Activated T-helper 17 cell treated with anti-CD3 and anti-CD28 coated beads, Interleukin-2, amount 50 U/mL, for 72 hours (primary cell): ENCODE data around the gene RPS6KA2. TPM values are rescaled to one million over a fixed set of nuclear protein-coding genes. Genes with fewer than 3 reads are reported as not detected.

Experiments
- ATAC-seq: fragments of 150-1000 bp; cut with Tn5 transposase; replicated peaks from 2 replicates; pipeline ENCODE4 v1.10.0; 2021; ENCODE audit warnings: mild to moderate bottlenecking, moderate library complexity
- H3K27ac Mint-ChIP-seq: one replicate; pipeline ENCODE4 v1.8.0; 2022; ENCODE audit warnings: mixed read lengths
- H3K27me3 Mint-ChIP-seq: one replicate; pipeline ENCODE4 v1.8.0; 2022; ENCODE audit warnings: mixed read lengths
- H3K36me3 Mint-ChIP-seq: one replicate; pipeline ENCODE4 v1.8.0; 2022; ENCODE audit warnings: low read depth, mild to moderate bottlenecking, mixed read lengths
- H3K4me1 Mint-ChIP-seq: one replicate; pipeline ENCODE4 v1.8.0; 2022; ENCODE audit warnings: mixed read lengths
- H3K4me3 Mint-ChIP-seq: one replicate; pipeline ENCODE4 v1.8.0; 2022; ENCODE audit warnings: mild to moderate bottlenecking, mixed read lengths
- H3K9me3 Mint-ChIP-seq: one replicate; pipeline ENCODE4 v1.8.0; 2022; ENCODE audit warnings: mixed read lengths
- total RNA-seq, 2 donors: library from RNA; stranded (reverse); gene quantifications; one replicate each; pipeline ENCODE4 v1.2.3, GENCODE V29; 2022

RPS6KA2 gene
- total RNA-seq, 2 donors from 2014 or later, result 1.3 to 1.5 TPM

GRCh38 chr6:166661327-166662085, 34.5 kb upstream of the RPS6KA2 start:
- H3K4me3 Mint-ChIP-seq, result no peak overlapping the region
- H3K27ac Mint-ChIP-seq, result no peak overlapping the region
- no peaks in the 10 kb centered on the region for H3K36me3 Mint-ChIP-seq
- peaks cover 7% of the 10 kb centered on the region for H3K27me3 Mint-ChIP-seq
- H3K4me1 Mint-ChIP-seq, result no peaks in the 10 kb centered on the region
- H3K9me3 Mint-ChIP-seq, result no peaks in the 10 kb centered on the region
- ATAC-seq, result no peak

GRCh38 chr6:166660157-166660688, 33.2 kb upstream of the RPS6KA2 start:
- Mint-ChIP-seq H3K4me1 (no peaks in the 10 kb centered on the region), H3K4me3 (no peak overlapping the region), H3K27ac (no peak overlapping the region), H3K9me3 (no peaks in the 10 kb centered on the region), H3K27me3 (peaks cover 7% of the 10 kb centered on the region), H3K36me3 (no peaks in the 10 kb centered on the region)
- ATAC-seq, result no peak

GRCh38 chr6:166659581-166659980, 32.5 kb upstream of the RPS6KA2 start:
- no peaks in the 10 kb centered on the region for H3K4me1 Mint-ChIP-seq
- no peaks in the 10 kb centered on the region for H3K9me3 Mint-ChIP-seq
- no peaks in the 10 kb centered on the region for H3K36me3 Mint-ChIP-seq

GRCh38 chr6:166658792-166659150, 31.7 kb upstream of the RPS6KA2 start:
- Mint-ChIP-seq H3K27me3 (peaks cover 7% of the 10 kb centered on the region), H3K9me3 (no peaks in the 10 kb centered on the region), H3K4me1 (no peaks in the 10 kb centered on the region), H3K27ac (no peak overlapping the region), H3K4me3 (no peak overlapping the region), H3K36me3 (no peaks in the 10 kb centered on the region)
- no peak for ATAC-seq

More at GRCh38 chr6:166659581-166659980, 32.5 kb upstream of the RPS6KA2 start:
- peaks cover 7% of the 10 kb centered on the region for H3K27me3 Mint-ChIP-seq
- H3K27ac Mint-ChIP-seq, result no peak overlapping the region
- H3K4me3 Mint-ChIP-seq, result no peak overlapping the region
- no peak for ATAC-seq

GRCh38 chr6:166658115-166658791, 31.2 kb upstream of the RPS6KA2 start:
- H3K4me1 Mint-ChIP-seq, result no peaks in the 10 kb centered on the region

GRCh38 chr6:166657531-166657930, 30.5 kb upstream of the RPS6KA2 start:
- Mint-ChIP-seq H3K4me1 (no peaks in the 10 kb centered on the region), H3K27ac (no peak overlapping the region), H3K9me3 (no peaks in the 10 kb centered on the region), H3K27me3 (peaks cover 7% of the 10 kb centered on the region), H3K36me3 (no peaks in the 10 kb centered on the region), H3K4me3 (no peak overlapping the region)
- no peak for ATAC-seq

More at GRCh38 chr6:166658115-166658791, 31.2 kb upstream of the RPS6KA2 start:
- no peak overlapping the region for H3K4me3 Mint-ChIP-seq
- no peaks in the 10 kb centered on the region for H3K9me3 Mint-ChIP-seq
- ATAC-seq, result no peak
- H3K36me3 Mint-ChIP-seq, result no peaks in the 10 kb centered on the region
- H3K27ac Mint-ChIP-seq, result no peak overlapping the region
- H3K27me3 Mint-ChIP-seq, result peaks cover 7% of the 10 kb centered on the region

GRCh38 chr6:166656230-166657151, 29.4 kb upstream of the RPS6KA2 start:
- Mint-ChIP-seq H3K36me3 (no peaks in the 10 kb centered on the region), H3K9me3 (no peaks in the 10 kb centered on the region), H3K4me3 (no peak overlapping the region), H3K4me1 (no peaks in the 10 kb centered on the region), H3K27ac (no peak overlapping the region), H3K27me3 (peaks cover 7% of the 10 kb centered on the region)
- no peak for ATAC-seq

GRCh38 chr6:166655713-166656229, 28.7 kb upstream of the RPS6KA2 start:
- H3K4me1 Mint-ChIP-seq, result no peaks in the 10 kb centered on the region
- no peak for ATAC-seq

GRCh38 chr6:166655251-166655650, 28.2 kb upstream of the RPS6KA2 start:
- ATAC-seq, result no peak
- no peaks in the 10 kb centered on the region for H3K36me3 Mint-ChIP-seq
- no peak overlapping the region for H3K27ac Mint-ChIP-seq
- H3K27me3 Mint-ChIP-seq, result peaks cover 6% of the 10 kb centered on the region
- H3K9me3 Mint-ChIP-seq, result no peaks in the 10 kb centered on the region
- no peak overlapping the region for H3K4me3 Mint-ChIP-seq
- no peaks in the 10 kb centered on the region for H3K4me1 Mint-ChIP-seq

More at GRCh38 chr6:166655713-166656229, 28.7 kb upstream of the RPS6KA2 start:
- H3K4me3 Mint-ChIP-seq, result no peak overlapping the region
- H3K27ac Mint-ChIP-seq, result no peak overlapping the region
- H3K9me3 Mint-ChIP-seq, result no peaks in the 10 kb centered on the region
- H3K36me3 Mint-ChIP-seq, result no peaks in the 10 kb centered on the region
- H3K27me3 Mint-ChIP-seq, result peaks cover 7% of the 10 kb centered on the region

GRCh38 chr6:166654573-166654972, 27.5 kb upstream of the RPS6KA2 start:
- Mint-ChIP-seq H3K27ac (no peak overlapping the region), H3K4me3 (no peak overlapping the region), H3K4me1 (no peaks in the 10 kb centered on the region), H3K9me3 (no peaks in the 10 kb centered on the region), H3K27me3 (peaks cover 3% of the 10 kb centered on the region), H3K36me3 (no peaks in the 10 kb centered on the region)
- ATAC-seq, result no peak

- no peaks in the 10 kb centered on the region for H3K36me3 Mint-ChIP-seq
These were observed 26.5 kb upstream of the RPS6KA2 start for GRCh38 chr6:166653639-166653941.

GRCh38 chr6:166650824-166651807, 24.1 kb upstream of the RPS6KA2 start:
- H3K9me3 Mint-ChIP-seq, result no peaks in the 10 kb centered on the region
- H3K4me3 Mint-ChIP-seq, result no peak overlapping the region

More at GRCh38 chr6:166653639-166653941, 26.5 kb upstream of the RPS6KA2 start:
- Mint-ChIP-seq H3K27ac (no peak overlapping the region), H3K27me3 (peaks cover 3% of the 10 kb centered on the region), H3K4me1 (no peaks in the 10 kb centered on the region), H3K4me3 (no peak overlapping the region), H3K9me3 (no peaks in the 10 kb centered on the region)
- ATAC-seq, result no peak

GRCh38 chr6:166650047-166650446, 23.0 kb upstream of the RPS6KA2 start:
- ATAC-seq, result no peak
- Mint-ChIP-seq H3K27ac (no peak overlapping the region), H3K4me1 (no peaks in the 10 kb centered on the region), H3K27me3 (no peaks in the 10 kb centered on the region), H3K4me3 (no peak overlapping the region), H3K9me3 (no peaks in the 10 kb centered on the region), H3K36me3 (no peaks in the 10 kb centered on the region)

More at GRCh38 chr6:166650824-166651807, 24.1 kb upstream of the RPS6KA2 start:
- no peak for ATAC-seq
- H3K4me1 Mint-ChIP-seq, result no peaks in the 10 kb centered on the region
- H3K27ac Mint-ChIP-seq, result no peak overlapping the region
- no peaks in the 10 kb centered on the region for H3K36me3 Mint-ChIP-seq
- H3K27me3 Mint-ChIP-seq, result no peaks in the 10 kb centered on the region
